SKM-1 (cell line): ENCODE data around the gene PWWP2A.

Experiments used
- DNase-seq: peaks from one replicate; lab custom pipeline; 2025; ENCODE audit not compliant: unreplicated experiment; lab: John Stamatoyannopoulos, UW

The PWWP2A gene

GRCh38 chr5:160133071-160133917 is 14.0 kb upstream of the PWWP2A start:
- no peak for DNase-seq

- no peak for DNase-seq
Measured at GRCh38 chr5:160129841-160130240, 10.6 kb upstream of the PWWP2A start.

- DNase-seq, result no peak
Measured at GRCh38 chr5:160128632-160129031, 9.4 kb upstream of the PWWP2A start.

- no peak for DNase-seq
Measured at GRCh38 chr5:160119905-160120266, 636 bp upstream of the PWWP2A start.

GRCh38 chr5:160118349-160119141 is 705 bp downstream of the PWWP2A start:
- DNase-seq, result no peak

- DNase-seq, result no peak
Measured at GRCh38 chr5:160116991-160117390, 2.3 kb downstream of the PWWP2A start.

- no peak for DNase-seq
Measured at GRCh38 chr5:160108124-160108523, 11.1 kb downstream of the PWWP2A start.

- DNase-seq, result peak; percentile 42
Measured at GRCh38 chr5:160105686-160106360, 13.4 kb downstream of the PWWP2A start.

GRCh38 chr5:160097991-160098390 is 21.3 kb downstream of the PWWP2A start:
- no peak for DNase-seq

- no peak for DNase-seq
Measured at GRCh38 chr5:160096178-160096577, 23.1 kb downstream of the PWWP2A start.

GRCh38 chr5:160092960-160093707 is 26.1 kb downstream of the PWWP2A start:
- no peak for DNase-seq

- no peak for DNase-seq
Measured at GRCh38 chr5:160092514-160092913, 26.7 kb downstream of the PWWP2A start.

- no peak for DNase-seq
Measured at GRCh38 chr5:160090059-160090458, 29.2 kb downstream of the PWWP2A start.

- no peak for DNase-seq
Measured at GRCh38 chr5:160089531-160089930, 29.7 kb downstream of the PWWP2A start.

- no peak for DNase-seq
Measured at GRCh38 chr5:160088805-160089204, 30.4 kb downstream of the PWWP2A start.

GRCh38 chr5:160087199-160087598 is 32.1 kb downstream of the PWWP2A start:
- DNase-seq, result no peak

- no peak for DNase-seq
Measured at GRCh38 chr5:160084144-160084543, 35.1 kb downstream of the PWWP2A start.

GRCh38 chr5:160083501-160083900 is 35.7 kb downstream of the PWWP2A start:
- no peak for DNase-seq

- DNase-seq, result no peak
Measured at GRCh38 chr5:160082614-160083500, 36.4 kb downstream of the PWWP2A start.

GRCh38 chr5:160081495-160081894 is 37.8 kb downstream of the PWWP2A start:
- DNase-seq, result no peak
